Measurements from ENCODE around the gene CENPW.

CENPW gene

GRCh38 chr6:126318797-126319196, 21.1 kb upstream of the CENPW start:
- DNase-seq (ENCODE audit: insufficient read length, low spot score) (no peak), FAIRE-seq (no peak)
- no peak for TF ChIP-seq POLR2A (IDR thresholded peaks at IDR 0.05; ENCODE audit: low read depth, low read length)
- no peak for TF ChIP-seq PAX5 (IDR thresholded peaks at IDR 0.05; ENCODE audit: insufficient read depth, low read length, severe bottlenecking)
- TF ChIP-seq POLR2AphosphoS5 (IDR thresholded peaks at IDR 0.05; ENCODE audit: low read depth, low read length): no peak
- TF ChIP-seq TAF1 (IDR thresholded peaks at IDR 0.05; ENCODE audit: low read depth, low read length): no peak
- no peak for TF ChIP-seq POU2F2 (IDR thresholded peaks at IDR 0.05; ENCODE audit: low read depth, low read length)
- TF ChIP-seq SPI1 (IDR thresholded peaks at IDR 0.05; ENCODE audit: low read depth, low read length): no peak

GRCh38 chr6:126333729-126334128, 6.2 kb upstream of the CENPW start:
- FAIRE-seq (no peak), DNase-seq (ENCODE audit: insufficient read length, low spot score) (no peak)
- TF ChIP-seq POLR2A (IDR thresholded peaks at IDR 0.05; ENCODE audit: low read depth, low read length) (no peak), PAX5 (IDR thresholded peaks at IDR 0.05; ENCODE audit: insufficient read depth, low read length, severe bottlenecking) (no peak), POLR2AphosphoS5 (IDR thresholded peaks at IDR 0.05; ENCODE audit: low read depth, low read length) (no peak), SPI1 (IDR thresholded peaks at IDR 0.05; ENCODE audit: low read depth, low read length) (no peak), POU2F2 (IDR thresholded peaks at IDR 0.05; ENCODE audit: low read depth, low read length) (no peak), TAF1 (IDR thresholded peaks at IDR 0.05; ENCODE audit: low read depth, low read length) (no peak)

GRCh38 chr6:126335210-126335609, 4.7 kb upstream of the CENPW start:
- TF ChIP-seq SPI1 (IDR thresholded peaks at IDR 0.05; ENCODE audit: low read depth, low read length) (no peak), TAF1 (IDR thresholded peaks at IDR 0.05; ENCODE audit: low read depth, low read length) (no peak), POLR2A (IDR thresholded peaks at IDR 0.05; ENCODE audit: low read depth, low read length) (no peak), PAX5 (IDR thresholded peaks at IDR 0.05; ENCODE audit: insufficient read depth, low read length, severe bottlenecking) (no peak), POLR2AphosphoS5 (IDR thresholded peaks at IDR 0.05; ENCODE audit: low read depth, low read length) (no peak), POU2F2 (IDR thresholded peaks at IDR 0.05; ENCODE audit: low read depth, low read length) (no peak)
- no peak for DNase-seq (ENCODE audit: insufficient read length, low spot score)
- FAIRE-seq: no peak

- DNase-seq (ENCODE audit: insufficient read length, low spot score) (no peak), FAIRE-seq (no peak)
- no peak for TF ChIP-seq TAF1 (IDR thresholded peaks at IDR 0.05; ENCODE audit: low read depth, low read length)
- no peak for TF ChIP-seq POLR2AphosphoS5 (IDR thresholded peaks at IDR 0.05; ENCODE audit: low read depth, low read length)
- no peak for TF ChIP-seq POLR2A (IDR thresholded peaks at IDR 0.05; ENCODE audit: low read depth, low read length)
- TF ChIP-seq SPI1 (IDR thresholded peaks at IDR 0.05; ENCODE audit: low read depth, low read length): no peak
- TF ChIP-seq PAX5 (IDR thresholded peaks at IDR 0.05; ENCODE audit: insufficient read depth, low read length, severe bottlenecking): no peak
- TF ChIP-seq POU2F2 (IDR thresholded peaks at IDR 0.05; ENCODE audit: low read depth, low read length): no peak
Measured at GRCh38 chr6:126337323-126337722, 2.6 kb upstream of the CENPW start.

GRCh38 chr6:126341126-126341525, 1.2 kb downstream of the CENPW start:
- FAIRE-seq (no peak), DNase-seq (ENCODE audit: insufficient read length, low spot score) (no peak)
- no peak for TF ChIP-seq POLR2A (IDR thresholded peaks at IDR 0.05; ENCODE audit: low read depth, low read length)
- no peak for TF ChIP-seq POU2F2 (IDR thresholded peaks at IDR 0.05; ENCODE audit: low read depth, low read length)
- no peak for TF ChIP-seq TAF1 (IDR thresholded peaks at IDR 0.05; ENCODE audit: low read depth, low read length)
- TF ChIP-seq SPI1 (IDR thresholded peaks at IDR 0.05; ENCODE audit: low read depth, low read length): no peak
- no peak for TF ChIP-seq POLR2AphosphoS5 (IDR thresholded peaks at IDR 0.05; ENCODE audit: low read depth, low read length)
- TF ChIP-seq PAX5 (IDR thresholded peaks at IDR 0.05; ENCODE audit: insufficient read depth, low read length, severe bottlenecking): no peak

GRCh38 chr6:126344181-126344580, 4.3 kb downstream of the CENPW start:
- DNase-seq (ENCODE audit: insufficient read length, low spot score) (no peak), FAIRE-seq (no peak)
- no peak for TF ChIP-seq POLR2A (IDR thresholded peaks at IDR 0.05; ENCODE audit: low read depth, low read length)
- TF ChIP-seq SPI1 (IDR thresholded peaks at IDR 0.05; ENCODE audit: low read depth, low read length): no peak
- TF ChIP-seq PAX5 (IDR thresholded peaks at IDR 0.05; ENCODE audit: insufficient read depth, low read length, severe bottlenecking): no peak
- no peak for TF ChIP-seq TAF1 (IDR thresholded peaks at IDR 0.05; ENCODE audit: low read depth, low read length)
- TF ChIP-seq POU2F2 (IDR thresholded peaks at IDR 0.05; ENCODE audit: low read depth, low read length): no peak
- no peak for TF ChIP-seq POLR2AphosphoS5 (IDR thresholded peaks at IDR 0.05; ENCODE audit: low read depth, low read length)

- no peak for TF ChIP-seq PAX5 (IDR thresholded peaks at IDR 0.05; ENCODE audit: insufficient read depth, low read length, severe bottlenecking)
- TF ChIP-seq POLR2A (IDR thresholded peaks at IDR 0.05; ENCODE audit: low read depth, low read length): no peak
- no peak for TF ChIP-seq SPI1 (IDR thresholded peaks at IDR 0.05; ENCODE audit: low read depth, low read length)
- no peak for TF ChIP-seq POU2F2 (IDR thresholded peaks at IDR 0.05; ENCODE audit: low read depth, low read length)
- TF ChIP-seq TAF1 (IDR thresholded peaks at IDR 0.05; ENCODE audit: low read depth, low read length): no peak
- no peak for FAIRE-seq
Measured at GRCh38 chr6:126351960-126352359, 12.0 kb downstream of the CENPW start.

GRCh38 chr6:126352514-126352913, 12.6 kb downstream of the CENPW start:
- DNase-seq (ENCODE audit: insufficient read length, low spot score) (no peak), FAIRE-seq (no peak)
- TF ChIP-seq POLR2A (IDR thresholded peaks at IDR 0.05; ENCODE audit: low read depth, low read length) (no peak), POLR2AphosphoS5 (IDR thresholded peaks at IDR 0.05; ENCODE audit: low read depth, low read length) (no peak), SPI1 (IDR thresholded peaks at IDR 0.05; ENCODE audit: low read depth, low read length) (no peak), POU2F2 (IDR thresholded peaks at IDR 0.05; ENCODE audit: low read depth, low read length) (no peak), TAF1 (IDR thresholded peaks at IDR 0.05; ENCODE audit: low read depth, low read length) (no peak), PAX5 (IDR thresholded peaks at IDR 0.05; ENCODE audit: insufficient read depth, low read length, severe bottlenecking) (no peak)

More at GRCh38 chr6:126351960-126352359, 12.0 kb downstream of the CENPW start:
- DNase-seq (ENCODE audit: insufficient read length, low spot score): no peak

- DNase-seq (ENCODE audit: insufficient read length, low spot score): no peak
- no peak for FAIRE-seq
- TF ChIP-seq POLR2A (IDR thresholded peaks at IDR 0.05; ENCODE audit: low read depth, low read length) (no peak), POLR2AphosphoS5 (IDR thresholded peaks at IDR 0.05; ENCODE audit: low read depth, low read length) (no peak), POU2F2 (IDR thresholded peaks at IDR 0.05; ENCODE audit: low read depth, low read length) (no peak), TAF1 (IDR thresholded peaks at IDR 0.05; ENCODE audit: low read depth, low read length) (no peak), SPI1 (IDR thresholded peaks at IDR 0.05; ENCODE audit: low read depth, low read length) (no peak), PAX5 (IDR thresholded peaks at IDR 0.05; ENCODE audit: insufficient read depth, low read length, severe bottlenecking) (no peak)
Measured at GRCh38 chr6:126356526-126356925, 16.6 kb downstream of the CENPW start.

All from GM12891 (cell line).